HG03196 (cell line): ENCODE results near the gene CAPZA1.

Experiments used
- ATAC-seq: cut with Tn5 transposase; IDR thresholded peaks from one replicate; pipeline ENCODE4 v1.9.1; 2021; ENCODE audit not compliant: unreplicated experiment

CAPZA1 gene

DNA sequence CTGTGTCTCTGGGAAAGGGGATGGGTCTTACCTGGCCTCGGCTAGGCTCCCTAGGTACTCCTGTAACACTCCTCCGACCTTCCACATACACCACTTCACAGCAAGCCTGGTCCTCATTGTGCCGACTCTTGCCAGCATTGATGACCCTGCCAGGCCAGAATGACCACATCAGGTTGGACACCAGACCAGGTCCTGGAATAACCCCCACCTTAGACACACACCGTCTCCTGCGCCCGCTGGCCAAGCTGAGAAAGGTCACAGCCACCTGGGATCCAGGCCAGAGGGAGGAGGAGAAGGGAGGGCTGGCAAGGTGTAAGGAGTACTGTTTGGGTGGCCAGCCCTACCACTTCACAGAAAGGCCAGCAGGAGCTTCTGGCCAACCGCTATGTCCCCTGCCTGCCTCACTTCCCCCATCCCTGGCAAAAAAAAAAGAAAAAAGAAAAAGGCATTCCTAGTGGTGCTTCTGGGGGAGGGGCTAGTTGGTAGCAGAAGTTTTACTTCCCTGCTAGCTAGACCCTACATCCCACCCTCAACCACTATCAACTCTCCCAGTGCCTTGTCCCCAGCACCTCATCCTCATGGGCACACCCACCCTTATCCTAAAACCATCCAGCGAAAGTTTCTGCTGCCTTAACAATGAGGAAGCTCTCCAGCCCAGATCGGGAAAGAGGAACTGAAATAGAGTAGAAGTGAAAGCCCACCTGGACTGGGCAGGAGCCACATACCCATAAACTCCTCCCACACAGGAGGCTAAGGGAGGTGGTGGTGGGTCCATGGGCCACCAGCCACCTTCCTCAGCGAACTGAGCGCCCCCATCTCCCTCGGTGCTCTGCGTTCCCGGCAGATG is 94.1 kb downstream of the CAPZA1 start:
- peak; percentile 28 for ATAC-seq

DNA sequence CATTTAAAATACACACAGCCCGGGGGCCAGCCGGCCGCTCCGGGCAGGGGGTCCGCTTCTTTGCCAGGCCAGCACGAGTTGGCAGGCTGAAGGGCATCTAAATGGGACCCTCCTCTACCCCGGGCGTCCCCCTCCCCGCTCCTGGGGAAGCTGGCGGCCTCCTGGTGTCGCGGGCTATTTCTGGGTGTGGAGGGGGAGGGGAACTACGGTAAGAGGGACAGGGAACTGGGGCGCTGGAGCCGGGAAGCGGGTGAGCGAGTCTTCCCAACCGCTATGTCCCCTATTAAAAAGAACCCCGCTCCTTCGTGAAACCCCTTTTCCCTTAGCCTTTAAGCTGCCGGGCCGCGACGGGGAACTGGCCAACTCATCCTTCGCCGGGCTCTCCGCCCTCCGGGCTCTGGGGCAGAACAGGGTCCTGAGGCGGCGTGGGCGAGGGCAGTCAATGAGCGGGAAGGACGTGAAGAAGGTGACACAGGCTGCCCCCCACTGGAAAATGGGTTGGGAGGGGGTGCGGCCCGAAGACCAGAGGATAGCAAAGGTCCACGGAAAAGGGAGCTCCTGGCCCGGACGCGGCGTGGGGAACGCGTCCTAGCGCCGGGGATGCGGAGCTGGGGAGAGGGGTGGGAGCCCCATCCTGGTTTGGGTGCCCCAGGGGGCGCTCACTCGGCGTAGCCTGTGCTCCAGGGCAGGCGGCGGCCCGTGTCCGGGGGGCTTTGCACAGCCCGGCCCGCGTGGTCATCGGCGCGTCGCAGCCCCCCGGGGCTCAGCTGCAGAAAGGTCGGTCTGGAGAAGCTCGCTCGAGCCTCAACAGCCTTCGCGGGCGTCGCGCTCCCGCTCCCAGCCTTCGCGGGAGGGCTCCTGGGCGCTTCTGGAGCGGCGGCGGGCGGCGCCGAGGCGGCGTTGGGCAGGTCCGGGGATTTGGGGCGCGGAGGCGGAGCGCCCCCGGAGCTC is 95.0 kb downstream of the CAPZA1 start:
- peak; percentile 1 for ATAC-seq

DNA sequence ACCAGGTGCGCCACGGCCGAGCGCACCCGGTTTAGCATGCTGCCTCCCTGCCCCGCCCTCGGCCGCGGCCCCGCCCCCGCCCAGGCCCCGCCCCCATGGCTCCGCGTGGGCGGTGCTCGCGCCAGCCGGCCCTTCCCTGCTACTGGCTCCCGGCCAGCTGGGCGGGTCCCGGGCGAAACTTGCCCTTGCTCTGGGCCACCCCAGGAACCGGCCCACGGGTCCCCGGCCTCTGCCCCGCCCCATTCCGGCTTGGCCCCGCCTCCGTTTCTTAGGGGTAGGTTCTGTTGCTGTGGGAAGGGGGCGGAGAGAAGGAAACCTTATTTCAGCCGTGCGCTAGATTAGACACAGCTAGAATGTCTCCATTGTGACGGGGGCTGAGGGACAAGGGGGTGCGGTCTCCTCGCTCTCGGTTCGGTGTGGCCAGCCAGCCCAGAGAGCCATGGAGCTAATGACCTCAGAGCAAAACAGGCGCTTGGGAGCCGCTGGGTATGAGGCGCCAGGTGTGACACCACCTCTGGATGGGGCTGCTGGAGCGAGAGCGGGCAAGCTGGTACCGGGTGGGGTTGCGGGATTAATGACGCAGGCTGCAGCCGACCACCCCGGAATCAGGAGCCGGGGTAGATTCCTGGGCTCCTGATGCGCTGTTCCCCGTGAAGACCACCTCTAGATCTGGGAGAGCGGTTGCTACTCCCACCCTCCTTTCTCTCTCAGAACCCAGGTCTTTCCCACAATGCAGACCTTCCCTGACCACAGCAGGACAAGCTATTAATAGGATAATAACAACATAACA is 95.8 kb downstream of the CAPZA1 start, which contains the start of gene PPM1J:
Gene PPM1J, minus strand, starts transcription at position 69 of the 790 bp plus-strand sequence. Its CDS starts 31 bp downstream, at position 38.
- ATAC-seq = peak; percentile 80

DNA sequence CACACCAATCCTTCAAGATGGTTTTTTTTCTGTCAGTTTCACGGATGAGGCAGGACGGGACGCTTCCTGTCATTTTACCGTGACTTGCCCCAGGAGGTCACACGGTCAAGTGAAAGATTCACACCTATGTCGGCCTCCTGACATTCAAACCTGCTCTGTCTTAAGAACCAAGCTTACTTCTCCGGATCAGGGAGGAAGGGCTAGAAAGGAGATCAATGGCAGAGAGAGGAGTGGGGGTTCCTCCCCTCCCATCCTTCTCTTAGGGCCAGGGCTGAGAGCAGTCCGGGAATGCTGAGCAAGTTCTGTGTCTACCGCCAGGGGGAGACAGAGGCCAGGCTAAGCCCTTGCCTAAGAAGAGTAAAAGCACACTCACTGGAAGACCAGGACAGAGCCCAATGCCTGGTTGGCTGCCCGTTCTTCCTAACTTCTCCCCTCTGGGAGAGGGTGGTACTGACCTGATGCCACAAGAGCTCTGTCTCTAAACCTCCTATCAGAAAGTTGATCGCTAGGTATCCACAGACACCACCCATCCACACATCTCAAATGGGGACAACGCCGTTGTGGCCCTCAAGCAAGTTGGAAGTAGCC is 96.6 kb downstream of the CAPZA1 start:
- peak; percentile 29 for ATAC-seq

DNA sequence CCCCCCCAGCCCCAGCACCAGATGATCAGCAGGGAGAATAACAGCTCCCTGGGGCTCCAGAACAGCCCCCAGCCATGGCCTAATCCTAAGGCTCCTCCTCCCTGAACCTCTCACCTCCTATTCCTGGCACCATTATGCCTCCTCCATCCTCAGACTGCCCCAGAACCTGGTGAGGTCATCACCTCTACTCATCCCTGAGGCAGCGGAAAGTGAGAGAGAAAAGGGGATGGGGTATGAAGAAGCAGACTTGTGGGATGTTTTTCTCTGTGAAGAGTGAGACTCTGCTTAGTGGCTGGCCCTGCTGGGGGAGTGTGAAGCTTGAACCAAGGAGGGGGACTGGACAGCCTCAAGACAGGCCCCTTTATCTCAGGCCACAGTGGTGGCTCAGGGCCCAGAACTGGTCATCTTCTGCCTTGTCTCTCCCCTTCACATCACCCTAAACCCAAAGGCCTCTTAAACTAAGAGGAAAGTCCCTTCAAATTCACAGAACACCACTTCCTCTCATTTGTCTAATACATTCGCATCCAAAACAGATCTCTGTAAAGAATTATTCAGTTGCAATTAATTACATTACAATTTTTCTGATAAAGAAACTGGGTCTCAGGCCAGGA is 97.7 kb downstream of the CAPZA1 start:
- no peak for ATAC-seq

DNA sequence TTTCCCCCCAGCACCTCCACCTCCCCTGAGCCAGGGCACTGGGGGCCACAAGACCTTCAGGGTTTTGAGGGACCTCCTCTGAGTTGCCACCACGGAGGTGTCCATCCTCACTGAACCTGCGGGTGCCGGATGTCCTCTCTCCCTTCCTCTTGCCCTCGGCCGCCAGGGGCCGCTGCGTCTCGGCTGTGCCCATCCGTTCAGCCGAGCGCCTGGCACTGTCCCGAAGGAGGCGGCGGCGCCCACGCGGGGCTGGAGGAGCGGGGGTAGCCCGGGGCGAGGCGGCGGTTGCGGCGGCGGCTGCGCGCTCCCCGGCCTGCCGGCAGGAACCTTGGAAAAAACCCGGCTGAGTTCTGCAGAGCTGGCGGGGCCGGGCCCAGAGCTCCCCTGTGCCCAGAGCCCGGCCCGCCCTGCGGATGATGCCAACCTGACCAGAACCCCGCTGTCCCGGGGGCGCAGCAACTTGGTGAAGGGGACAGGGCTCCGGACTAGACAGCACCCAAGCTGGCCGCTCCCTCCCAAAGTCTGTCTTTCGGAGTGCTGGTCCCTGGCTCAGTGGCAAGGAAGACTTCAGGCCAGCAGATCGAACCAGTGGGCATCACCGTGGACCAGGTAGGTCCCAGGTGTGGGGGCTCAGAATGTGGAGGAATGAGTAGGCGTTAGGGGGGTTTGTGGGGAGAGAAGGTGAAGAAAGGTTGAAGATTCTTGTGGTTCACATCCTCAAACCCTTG is 99.2 kb downstream of the CAPZA1 start:
- no peak for ATAC-seq

DNA sequence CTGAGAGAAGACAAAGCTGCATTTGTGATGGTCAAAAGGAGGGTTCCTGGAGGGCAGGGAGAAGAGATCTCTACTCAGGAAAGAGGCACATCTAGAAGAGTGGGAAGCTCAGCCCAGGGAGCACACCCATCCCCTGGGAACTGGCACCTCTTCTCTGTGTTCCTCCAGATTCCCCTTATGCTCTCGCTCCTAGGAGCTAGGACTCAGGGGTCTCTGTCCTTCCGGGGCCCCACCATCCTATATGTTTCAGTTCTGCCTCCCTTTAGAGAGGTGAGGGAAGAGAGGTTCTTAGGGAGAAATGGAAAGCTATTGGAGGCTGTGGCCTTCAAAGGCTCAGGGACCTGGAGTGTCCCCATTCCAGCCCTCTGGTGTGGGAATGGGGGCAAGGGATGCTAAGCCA is 100.1 kb downstream of the CAPZA1 start:
- ATAC-seq = no peak

DNA sequence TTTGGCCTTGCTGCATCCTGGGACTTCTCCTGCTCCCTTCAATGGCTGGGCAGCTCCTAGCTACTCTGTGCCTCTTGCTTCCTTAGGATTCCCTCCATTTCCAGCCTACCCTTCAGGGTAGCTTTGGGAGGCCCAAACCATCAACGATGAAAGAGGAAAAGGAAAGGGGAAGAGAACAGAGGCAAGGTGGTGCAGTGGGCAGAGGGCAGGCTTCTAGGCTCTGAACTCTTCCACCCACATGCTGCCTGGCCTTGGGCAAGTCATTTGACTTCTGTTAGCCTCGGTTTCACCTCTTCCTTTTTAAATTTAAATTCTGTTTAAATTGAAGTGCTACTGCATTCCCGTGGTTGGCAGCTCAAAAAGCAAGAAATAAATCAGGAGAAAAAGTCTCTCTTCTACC is 101.2 kb downstream of the CAPZA1 start:
- no peak for ATAC-seq
